Breast epithelium (tissue), 3 donors: Measurements from ENCODE around the gene VEGFA.

Experiments
- CTCF ChIP-seq, 3 donors: fragments of 450-650 bp; IDR thresholded peaks; one replicate each; pipeline ENCODE4 v1.5.1; 2016 to 2017; ENCODE audit warnings: antibody characterized with exemption in 3 of 3, mild to moderate bottlenecking in 3 of 3, moderate library complexity in 3 of 3
- POLR2A ChIP-seq: fragments of 450-650 bp; IDR thresholded peaks from one replicate; pipeline ENCODE4 v1.6.1; 2016; ENCODE audit warnings: antibody characterized with exemption, mild to moderate bottlenecking, moderate library complexity
- POLR2AphosphoS5 ChIP-seq, 3 donors: sonication (generic); formaldehyde crosslinking; IDR thresholded peaks; one replicate each; pipeline ENCODE4 v1.6.1; 2017; ENCODE audit warnings: antibody characterized with exemption in 3 of 3

- TF ChIP-seq CTCF (IDR thresholded peaks at IDR 0.05) (no peak), POLR2A (no peak), POLR2AphosphoS5 (IDR thresholded peaks at IDR 0.05) (no peak)
These were observed 957 bp upstream of the VEGFA start for GRCh38 chr6:43768983-43769525.
